MM.1S (cell line): Measurements from ENCODE around the gene CD40.

Source experiments
- DNase-seq: peaks from one replicate; pipeline ENCODE4 v3.0.0-alpha.2; 2015
- H2AFZ ChIP-seq: fragments of 300-600 bp; sonication (generic); 2 replicates; pipeline ENCODE4 v1.6.0; 2016; ENCODE audit warnings: antibody characterized with exemption, low read length
- H3F3A ChIP-seq: fragments of 300-600 bp; sonication (generic); 2 replicates; pipeline ENCODE4 v1.6.1; 2016; ENCODE audit warnings: mild to moderate bottlenecking, antibody characterized with exemption, low read length, moderate library complexity, mixed read lengths; ENCODE audit not compliant: insufficient read depth
- H3K27ac ChIP-seq: fragments of 300-600 bp; sonication (generic); 2 replicates; pipeline ENCODE4 v1.5.1; 2016; ENCODE audit warnings: mild to moderate bottlenecking, low read length
- H3K27me3 ChIP-seq: fragments of 300-600 bp; sonication (generic); replicated peaks from 2 replicates; pipeline ENCODE4 v1.6.0; 2016; ENCODE audit warnings: low read length; ENCODE audit not compliant: insufficient read depth
- H3K36me3 ChIP-seq: fragments of 300-600 bp; sonication (generic); replicated peaks from 2 replicates; pipeline ENCODE4 v1.6.1; 2016; ENCODE audit warnings: mild to moderate bottlenecking, low read length, mixed read lengths; ENCODE audit not compliant: insufficient read depth
- H3K4me1 ChIP-seq: fragments of 300-600 bp; sonication (generic); 2 replicates; pipeline ENCODE4 v1.6.1; 2016; ENCODE audit warnings: low read length, mixed read lengths
- H3K4me2 ChIP-seq: fragments of 300-600 bp; sonication (generic); 2 replicates; pipeline ENCODE4 v1.6.0; 2016; ENCODE audit warnings: low read depth, low read length
- H3K4me3 ChIP-seq: fragments of 300-600 bp; sonication (generic); 2 replicates; pipeline ENCODE4 v1.5.1; 2016; ENCODE audit warnings: low read length, mixed read lengths
- H3K79me2 ChIP-seq: fragments of 300-600 bp; sonication (generic); 2 replicates; pipeline ENCODE4 v1.6.1; 2016; ENCODE audit warnings: mixed run types, low read length, mixed read lengths
- H3K9ac ChIP-seq: fragments of 300-600 bp; sonication (generic); 2 replicates; pipeline ENCODE4 v1.6.1; 2016; ENCODE audit warnings: low read length, mixed read lengths
- H3K9me2 ChIP-seq: fragments of 300-600 bp; sonication (generic); replicated peaks from 2 replicates; pipeline ENCODE4 v1.6.1; 2016; ENCODE audit warnings: mild to moderate bottlenecking, low read length, mixed read lengths; ENCODE audit not compliant: insufficient read depth
- H3K9me3 ChIP-seq: fragments of 300-600 bp; sonication (generic); replicated peaks from 2 replicates; pipeline ENCODE4 v1.6.1; 2016; ENCODE audit warnings: mild to moderate bottlenecking, low read length, mixed read lengths; ENCODE audit not compliant: insufficient read depth
- H4K20me1 ChIP-seq: fragments of 300-600 bp; sonication (generic); 2 replicates; pipeline ENCODE4 v1.6.1; 2016; ENCODE audit warnings: mild to moderate bottlenecking, low read length, moderate library complexity, mixed read lengths; ENCODE audit not compliant: insufficient read depth
- EZH2 ChIP-seq: fragments of 300-600 bp; sonication (generic); optimal IDR thresholded peaks from 2 replicates; pipeline ENCODE3; 2017; ENCODE audit warnings: low read depth, mild to moderate bottlenecking, antibody characterized with exemption, low read length, mixed read lengths
- EZH2phosphoT487 ChIP-seq: fragments of 300-600 bp; sonication (generic); IDR thresholded peaks from 2 replicates; pipeline ENCODE4 v1.6.1; 2018; ENCODE audit warnings: antibody characterized with exemption, low read length
- TF ChIP-seq, protein P1 (sequence below): fragments of 300-600 bp; sonication (generic); IDR thresholded peaks from 2 replicates; pipeline ENCODE4 v1.5.1; 2016; ENCODE audit warnings: antibody characterized with exemption, low read length, mixed read lengths

The CD40 gene

DNA sequence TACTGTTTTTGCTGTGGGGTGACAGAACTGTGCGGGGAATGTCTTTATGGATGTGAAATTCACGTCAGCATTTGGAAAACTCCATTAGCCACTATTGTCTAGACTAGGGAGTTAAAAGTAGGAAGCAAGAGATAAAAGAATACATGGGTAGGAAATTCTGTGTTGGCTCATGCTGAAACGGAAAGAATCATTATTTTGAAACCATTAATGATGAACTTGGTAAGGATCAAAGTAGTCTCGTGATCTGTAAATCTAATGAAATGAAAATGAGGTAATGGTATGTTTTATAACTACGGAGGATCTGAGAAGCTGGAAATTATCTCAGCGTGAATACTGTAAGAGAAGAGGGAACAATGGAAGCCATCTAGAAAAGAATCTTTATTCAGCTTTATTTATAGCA lies 11.1 kb upstream of the CD40 start:
- H2AFZ ChIP-seq: no peak overlapping the region
- no peaks in the 10 kb centered on the region for H3K79me2 ChIP-seq
- no peak overlapping the region for H3K4me3 ChIP-seq
- no peak for DNase-seq
- H3F3A ChIP-seq: peaks cover 12% of the 10 kb centered on the region
- peaks cover 11% of the 10 kb centered on the region for H3K27me3 ChIP-seq
- peaks cover 26% of the 10 kb centered on the region for H3K4me1 ChIP-seq
- no peak overlapping the region for H3K27ac ChIP-seq
- no peaks in the 10 kb centered on the region for H3K9me2 ChIP-seq
- no peak overlapping the region for H3K9ac ChIP-seq
- H3K36me3 ChIP-seq: no peaks in the 10 kb centered on the region
- TF ChIP-seq, protein P1, sequence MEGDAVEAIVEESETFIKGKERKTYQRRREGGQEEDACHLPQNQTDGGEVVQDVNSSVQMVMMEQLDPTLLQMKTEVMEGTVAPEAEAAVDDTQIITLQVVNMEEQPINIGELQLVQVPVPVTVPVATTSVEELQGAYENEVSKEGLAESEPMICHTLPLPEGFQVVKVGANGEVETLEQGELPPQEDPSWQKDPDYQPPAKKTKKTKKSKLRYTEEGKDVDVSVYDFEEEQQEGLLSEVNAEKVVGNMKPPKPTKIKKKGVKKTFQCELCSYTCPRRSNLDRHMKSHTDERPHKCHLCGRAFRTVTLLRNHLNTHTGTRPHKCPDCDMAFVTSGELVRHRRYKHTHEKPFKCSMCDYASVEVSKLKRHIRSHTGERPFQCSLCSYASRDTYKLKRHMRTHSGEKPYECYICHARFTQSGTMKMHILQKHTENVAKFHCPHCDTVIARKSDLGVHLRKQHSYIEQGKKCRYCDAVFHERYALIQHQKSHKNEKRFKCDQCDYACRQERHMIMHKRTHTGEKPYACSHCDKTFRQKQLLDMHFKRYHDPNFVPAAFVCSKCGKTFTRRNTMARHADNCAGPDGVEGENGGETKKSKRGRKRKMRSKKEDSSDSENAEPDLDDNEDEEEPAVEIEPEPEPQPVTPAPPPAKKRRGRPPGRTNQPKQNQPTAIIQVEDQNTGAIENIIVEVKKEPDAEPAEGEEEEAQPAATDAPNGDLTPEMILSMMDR: no peak
- TF ChIP-seq EZH2phosphoT487 (no peak), EZH2 (no peak)
- no peaks in the 10 kb centered on the region for H4K20me1 ChIP-seq
- no peak overlapping the region for H3K4me2 ChIP-seq
- H3K9me3 ChIP-seq: no peaks in the 10 kb centered on the region

DNA sequence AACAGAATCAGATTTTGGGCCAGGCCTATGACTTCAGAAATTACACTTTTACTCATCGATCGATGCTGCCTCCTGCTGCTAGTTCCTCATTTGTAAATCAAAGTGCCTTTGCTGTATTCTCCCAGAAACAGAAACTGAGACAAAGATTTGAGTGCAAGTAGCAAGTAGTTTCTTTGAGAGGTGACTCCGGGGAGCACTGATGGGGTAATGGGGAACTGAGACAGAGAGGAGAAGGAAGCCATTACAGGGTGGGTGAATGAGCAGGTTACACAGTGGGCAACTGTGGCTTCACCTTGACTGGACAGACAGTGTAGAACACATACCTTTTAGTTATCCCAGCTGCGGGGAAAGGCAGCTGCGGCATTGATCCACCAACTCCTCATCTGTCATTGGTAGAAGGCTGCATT lies 9.7 kb upstream of the CD40 start:
- H3K36me3 ChIP-seq: no peaks in the 10 kb centered on the region
- H3F3A ChIP-seq: peaks cover 12% of the 10 kb centered on the region
- no peaks in the 10 kb centered on the region for H3K79me2 ChIP-seq
- DNase-seq: peak; percentile 67
- peaks cover 26% of the 10 kb centered on the region for H3K4me1 ChIP-seq
- no peak overlapping the region for H3K9ac ChIP-seq
- H4K20me1 ChIP-seq: no peaks in the 10 kb centered on the region
- H3K27ac ChIP-seq: peak overlapping the region; percentile 1; the same call in 1 of the 2 replicates
- TF ChIP-seq, protein P1: peak; percentile 37
- no peak for TF ChIP-seq EZH2
- H3K4me2 ChIP-seq: peak overlapping the region; percentile 47
- no peaks in the 10 kb centered on the region for H3K9me2 ChIP-seq
- H3K4me3 ChIP-seq: peak overlapping the region; percentile 8; the same call in 1 of the 2 replicates
- H2AFZ ChIP-seq: peak overlapping the region; percentile 10; the same call in 1 of the 2 replicates
- peaks cover 25% of the 10 kb centered on the region for H3K27me3 ChIP-seq
- no peaks in the 10 kb centered on the region for H3K9me3 ChIP-seq

DNA sequence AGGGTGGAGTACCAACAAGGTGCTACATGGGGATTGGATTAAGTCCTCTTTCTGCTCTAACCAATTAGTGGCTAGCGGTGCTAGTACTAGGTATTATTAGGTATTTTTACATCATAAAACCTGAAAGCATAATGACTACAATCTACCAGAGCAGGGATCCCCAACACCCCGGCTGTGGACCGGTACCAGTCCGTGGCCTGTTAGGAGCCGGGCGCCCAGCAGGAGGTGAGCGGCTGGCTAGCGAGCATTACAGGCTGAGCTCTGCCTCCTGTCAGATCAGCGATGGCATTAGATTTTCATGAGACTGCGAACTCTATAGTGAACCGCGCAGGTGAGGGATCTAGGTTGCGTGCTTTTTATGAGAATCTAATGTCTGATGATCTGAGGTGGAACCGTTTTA lies 9.1 kb upstream of the CD40 start:
- Histone ChIP-seq H2AFZ (no peak overlapping the region), H3K27me3 (peaks cover 30% of the 10 kb centered on the region)

More for the DNA sequence above, 9.1 kb upstream of the CD40 start:
- H3F3A ChIP-seq: peaks cover 12% of the 10 kb centered on the region
- H3K9me3 ChIP-seq: no peaks in the 10 kb centered on the region
- no peaks in the 10 kb centered on the region for H3K79me2 ChIP-seq
- no peak overlapping the region for H3K9ac ChIP-seq
- H3K9me2 ChIP-seq: no peaks in the 10 kb centered on the region
- peaks cover 26% of the 10 kb centered on the region for H3K4me1 ChIP-seq
- peak overlapping the region; percentile 8; the same call in 1 of the 2 replicates for H3K4me3 ChIP-seq
- TF ChIP-seq EZH2phosphoT487 (no peak), EZH2 (no peak)
- TF ChIP-seq, protein P1: no peak
- DNase-seq: no peak
- no peaks in the 10 kb centered on the region for H3K36me3 ChIP-seq
- H3K4me2 ChIP-seq: peak overlapping the region; percentile 47; the same call in 1 of the 2 replicates
- peak overlapping the region; percentile 1; the same call in 1 of the 2 replicates for H3K27ac ChIP-seq
- no peaks in the 10 kb centered on the region for H4K20me1 ChIP-seq
